ENCODE measurements around the gene AK9.
A peak's percentile ranks its signal among the peaks of the same experiment; 100 is the strongest.

DNA sequence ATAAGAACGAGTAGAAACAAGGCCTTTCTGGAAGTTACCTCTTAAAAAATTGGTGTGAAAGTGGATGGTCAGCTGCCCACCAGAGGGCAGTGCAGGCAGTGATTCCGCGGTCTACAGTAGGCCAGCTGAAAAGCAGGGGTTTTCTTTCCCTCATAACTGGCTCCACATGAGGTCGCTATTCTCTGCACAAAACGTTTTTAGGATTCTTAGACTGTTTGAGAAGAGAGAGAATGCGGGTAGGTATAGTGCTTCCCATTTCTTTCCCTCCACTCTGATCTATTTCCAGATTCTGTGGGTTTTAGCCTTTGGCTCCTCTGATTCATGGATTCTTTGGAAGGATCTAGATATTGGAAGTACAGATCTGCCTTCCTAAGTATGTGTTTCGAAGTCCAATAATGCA lies 14.3 kb upstream of the AK9 start:
- TF ChIP-seq, protein P1, sequence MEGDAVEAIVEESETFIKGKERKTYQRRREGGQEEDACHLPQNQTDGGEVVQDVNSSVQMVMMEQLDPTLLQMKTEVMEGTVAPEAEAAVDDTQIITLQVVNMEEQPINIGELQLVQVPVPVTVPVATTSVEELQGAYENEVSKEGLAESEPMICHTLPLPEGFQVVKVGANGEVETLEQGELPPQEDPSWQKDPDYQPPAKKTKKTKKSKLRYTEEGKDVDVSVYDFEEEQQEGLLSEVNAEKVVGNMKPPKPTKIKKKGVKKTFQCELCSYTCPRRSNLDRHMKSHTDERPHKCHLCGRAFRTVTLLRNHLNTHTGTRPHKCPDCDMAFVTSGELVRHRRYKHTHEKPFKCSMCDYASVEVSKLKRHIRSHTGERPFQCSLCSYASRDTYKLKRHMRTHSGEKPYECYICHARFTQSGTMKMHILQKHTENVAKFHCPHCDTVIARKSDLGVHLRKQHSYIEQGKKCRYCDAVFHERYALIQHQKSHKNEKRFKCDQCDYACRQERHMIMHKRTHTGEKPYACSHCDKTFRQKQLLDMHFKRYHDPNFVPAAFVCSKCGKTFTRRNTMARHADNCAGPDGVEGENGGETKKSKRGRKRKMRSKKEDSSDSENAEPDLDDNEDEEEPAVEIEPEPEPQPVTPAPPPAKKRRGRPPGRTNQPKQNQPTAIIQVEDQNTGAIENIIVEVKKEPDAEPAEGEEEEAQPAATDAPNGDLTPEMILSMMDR (IDR thresholded peaks at IDR 0.05), result peak; percentile 92 to 96
- TF ChIP-seq EP300 (IDR thresholded peaks at IDR 0.05) (no peak), POLR2A (IDR thresholded peaks at IDR 0.05) (no peak)
